Loucy (cell line): Measurements from ENCODE around the gene ACTRT2.
A peak's percentile ranks its signal among the peaks of the same experiment; 100 is the strongest.

Experiments used
- H2AFZ ChIP-seq: fragments of 200-600 bp; sonication (generic); 2 replicates; pipeline ENCODE4 v1.6.0; 2016; ENCODE audit warnings: antibody characterized with exemption, mild to moderate bottlenecking, low read length, moderate library complexity
- H3F3A ChIP-seq: fragments of 200-600 bp; 2 replicates; pipeline ENCODE4 v1.6.0; 2016; ENCODE audit warnings: antibody characterized with exemption, low read depth, mild to moderate bottlenecking
- H3K27me3 ChIP-seq: fragments of 200-600 bp; sonication (generic); 2 replicates; pipeline ENCODE4 v1.6.1; 2014; ENCODE audit warnings: low read length, mild to moderate bottlenecking; ENCODE audit not compliant: insufficient read depth, poor library complexity, severe bottlenecking
- H3K36me3 ChIP-seq: fragments of 200-600 bp; sonication (generic); 2 replicates; pipeline ENCODE4 v1.6.1; 2016; ENCODE audit warnings: low read length; ENCODE audit not compliant: insufficient read depth
- H3K4me1 ChIP-seq: fragments of 200-600 bp; sonication (generic); 2 replicates; pipeline ENCODE4 v1.5.1; 2014; ENCODE audit warnings: low read length, mild to moderate bottlenecking; ENCODE audit not compliant: insufficient read depth, poor library complexity, severe bottlenecking
- H3K4me2 ChIP-seq: fragments of 200-600 bp; sonication (generic); 2 replicates; pipeline ENCODE4 v1.6.0; 2014; ENCODE audit warnings: antibody characterized with exemption, low read length, low read depth, mild to moderate bottlenecking; ENCODE audit not compliant: poor library complexity, severe bottlenecking
- H3K4me3 ChIP-seq: fragments of 200-600 bp; sonication (generic); 2 replicates; pipeline ENCODE4 v1.5.1; 2014; ENCODE audit warnings: low read length, mild to moderate bottlenecking, mixed read lengths; ENCODE audit not compliant: poor library complexity, severe bottlenecking
- H3K79me2 ChIP-seq: fragments of 200-600 bp; sonication (generic); 2 replicates; pipeline ENCODE4 v1.6.1; 2014; ENCODE audit warnings: low read length; ENCODE audit not compliant: insufficient read depth
- H3K9ac ChIP-seq: fragments of 200-600 bp; sonication (generic); 2 replicates; pipeline ENCODE4 v1.6.0; 2014; ENCODE audit warnings: mild to moderate bottlenecking, low read depth, low read length, moderate library complexity; ENCODE audit not compliant: poor library complexity, severe bottlenecking
- H3K9me2 ChIP-seq: fragments of 200-600 bp; sonication (generic); replicated peaks from 2 replicates; pipeline ENCODE4 v1.6.1; 2016; ENCODE audit warnings: low read depth, low read length, mixed read lengths
- H3K9me3 ChIP-seq: fragments of 200-600 bp; sonication (generic); 2 replicates; pipeline ENCODE4 v1.6.1; 2014; ENCODE audit warnings: mild to moderate bottlenecking, antibody characterized with exemption, low read length, low read depth; ENCODE audit not compliant: insufficient read depth
- H4K20me1 ChIP-seq: fragments of 200-600 bp; sonication (generic); 2 replicates; pipeline ENCODE4 v1.6.0; 2014; ENCODE audit warnings: antibody characterized with exemption, low read length, mild to moderate bottlenecking; ENCODE audit not compliant: insufficient read depth, poor library complexity, severe bottlenecking
- CTCF ChIP-seq: fragments of 200-600 bp; sonication (generic); conservative IDR thresholded peaks from 2 replicates; pipeline ENCODE4 v1.5.1; 2014; ENCODE audit warnings: mild to moderate bottlenecking, antibody characterized with exemption, low read length
- EZH2phosphoT487 ChIP-seq: fragments of 200-600 bp; IDR thresholded peaks from 2 replicates; pipeline ENCODE4 v1.6.1; 2018; ENCODE audit warnings: antibody characterized with exemption, mild to moderate bottlenecking, moderate library complexity, borderline replicate concordance

Gene ACTRT2

GRCh38 chr1:3067671-3068563 lies 46.6 kb downstream of the ACTRT2 start:
- H3K4me3 ChIP-seq: peak overlapping the region; percentile 79
- peaks cover 21% of the 10 kb centered on the region for H4K20me1 ChIP-seq
- H3K27me3 ChIP-seq: no peaks in the 10 kb centered on the region

GRCh38 chr1:3068564-3069431 lies 47.5 kb downstream of the ACTRT2 start, which contains the start of gene PRDM16:
TSS of gene PRDM16 (plus strand) at chr1:3069203. CDS start at chr1:3069260, 57 bp downstream.
- Histone ChIP-seq H2AFZ (peak within 1 kb of the TSS; percentile 92), H3K9ac (peak within 1 kb of the TSS; percentile 89), H4K20me1 (peaks cover 24% of the 10 kb centered on the region), H3K4me3 (peak within 1 kb of the TSS; percentile 92), H3K36me3 (no peaks in the 10 kb centered on the region), H3K79me2 (peaks cover 74% of the 10 kb centered on the region), H3K9me2 (no peaks in the 10 kb centered on the region), H3K4me2 (peak within 1 kb of the TSS; percentile 81), H3K9me3 (no peaks in the 10 kb centered on the region), H3K27me3 (no peaks in the 10 kb centered on the region), H3K4me1 (peaks cover 28% of the 10 kb centered on the region), H3F3A (no peaks in the 10 kb centered on the region)
- TF ChIP-seq CTCF: no peak

More at GRCh38 chr1:3067671-3068563, 46.6 kb downstream of the ACTRT2 start:
- peaks cover 25% of the 10 kb centered on the region for H3K4me1 ChIP-seq
- peaks cover 65% of the 10 kb centered on the region for H3K79me2 ChIP-seq
- H3K9ac ChIP-seq: peak overlapping the region; percentile 75
- H3K9me2 ChIP-seq: no peaks in the 10 kb centered on the region
- peak overlapping the region; percentile 92 for H2AFZ ChIP-seq
- peak overlapping the region; percentile 81 for H3K4me2 ChIP-seq
- TF ChIP-seq CTCF (no peak), EZH2phosphoT487 (no peak)
- H3F3A ChIP-seq: no peaks in the 10 kb centered on the region
- no peaks in the 10 kb centered on the region for H3K36me3 ChIP-seq
- H3K9me3 ChIP-seq: no peaks in the 10 kb centered on the region

GRCh38 chr1:3069491-3070308 lies 48.4 kb downstream of the ACTRT2 start:
- Histone ChIP-seq H3F3A (no peaks in the 10 kb centered on the region), H2AFZ (peak overlapping the region; percentile 80), H3K36me3 (no peaks in the 10 kb centered on the region), H3K4me2 (peak overlapping the region; percentile 66), H3K9ac (peak overlapping the region; percentile 89), H3K9me3 (no peaks in the 10 kb centered on the region), H3K79me2 (peaks cover 83% of the 10 kb centered on the region), H3K4me1 (peaks cover 28% of the 10 kb centered on the region), H3K4me3 (peak overlapping the region; percentile 92), H3K27me3 (no peaks in the 10 kb centered on the region), H3K9me2 (no peaks in the 10 kb centered on the region), H4K20me1 (peaks cover 29% of the 10 kb centered on the region)
- TF ChIP-seq EZH2phosphoT487: no peak
- TF ChIP-seq CTCF: peak; percentile 54
